HG03095 (cell line): ENCODE data around the gene LIF.

Source experiments
- ATAC-seq: cut with Tn5 transposase; IDR thresholded peaks from one replicate; pipeline ENCODE4 v1.9.1; 2021; ENCODE audit warnings: moderate library complexity; ENCODE audit not compliant: unreplicated experiment

LIF gene

DNA sequence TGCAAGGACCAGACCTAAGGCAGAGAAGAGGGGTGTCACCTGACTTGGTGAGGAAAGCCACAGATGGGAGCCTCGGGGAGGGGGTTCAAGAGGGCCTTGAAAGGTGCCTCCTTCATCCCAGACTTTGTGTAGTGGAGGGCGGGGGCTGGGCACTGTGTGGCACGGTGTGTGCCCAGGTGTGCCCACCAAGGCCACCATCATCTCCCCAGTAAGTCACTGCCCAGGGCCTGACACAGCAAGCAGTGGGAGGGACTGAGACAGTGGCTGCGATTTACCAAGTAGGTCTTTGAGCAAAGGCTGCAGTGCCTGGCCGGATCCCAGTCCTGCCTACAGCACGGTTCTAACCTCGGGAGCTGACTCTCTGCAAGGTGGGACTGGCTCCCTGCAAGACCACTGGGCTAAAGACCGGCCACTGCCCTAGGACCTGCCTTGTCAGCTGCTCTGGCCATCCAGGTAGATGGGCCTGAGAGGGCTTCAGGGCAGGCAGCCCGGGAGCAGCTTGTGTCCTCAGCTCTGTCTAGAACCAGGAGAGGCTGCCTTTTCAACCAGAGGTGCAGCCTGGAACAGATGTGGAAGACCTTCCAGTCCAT is 18.7 kb upstream of the LIF start:
- ATAC-seq: no peak

DNA sequence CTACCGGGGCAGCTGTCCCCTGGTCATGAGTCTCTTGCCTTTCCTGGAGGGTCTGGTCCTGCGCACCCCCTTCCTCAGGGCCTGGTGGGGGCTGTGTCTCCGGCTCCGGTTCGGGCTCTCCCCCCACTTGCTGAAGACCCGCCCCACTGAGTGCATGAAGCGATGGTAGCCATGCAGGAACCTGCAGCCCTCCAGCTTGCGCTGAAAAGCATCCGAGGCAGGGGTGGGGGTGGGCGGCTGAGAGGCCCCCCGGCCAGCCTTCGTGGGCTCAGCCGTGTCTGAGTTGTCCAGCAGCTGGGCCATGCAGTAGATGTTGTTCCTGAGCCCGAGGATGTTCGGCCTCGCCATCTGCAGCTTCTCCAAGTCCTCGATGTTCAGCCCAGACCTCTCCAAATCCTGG is 17.3 kb upstream of the LIF start:
- no peak for ATAC-seq

- ATAC-seq: no peak
These were observed 16.6 kb upstream of the LIF start for GRCh38 chr22:30262917-30263741.

DNA sequence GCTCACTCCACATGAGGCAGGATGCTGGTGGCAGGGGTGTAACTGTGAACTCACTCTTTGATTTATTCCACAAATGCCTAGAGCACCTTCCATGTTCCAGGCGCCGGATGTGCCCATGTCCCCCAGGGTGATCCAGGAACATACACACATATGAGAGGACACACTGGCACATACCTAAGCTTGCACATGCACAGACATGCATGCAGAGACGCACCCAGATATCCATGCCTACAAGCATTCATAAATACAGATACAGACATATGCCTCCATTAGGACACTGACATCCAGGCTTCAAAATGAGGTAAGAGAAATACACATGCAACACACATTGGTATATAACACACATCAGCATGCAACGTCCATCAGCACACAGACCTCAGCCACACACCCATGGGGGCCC is 15.6 kb upstream of the LIF start:
- ATAC-seq: no peak

- ATAC-seq: no peak
These were observed 14.6 kb upstream of the LIF start for GRCh38 chr22:30261134-30261533.

DNA sequence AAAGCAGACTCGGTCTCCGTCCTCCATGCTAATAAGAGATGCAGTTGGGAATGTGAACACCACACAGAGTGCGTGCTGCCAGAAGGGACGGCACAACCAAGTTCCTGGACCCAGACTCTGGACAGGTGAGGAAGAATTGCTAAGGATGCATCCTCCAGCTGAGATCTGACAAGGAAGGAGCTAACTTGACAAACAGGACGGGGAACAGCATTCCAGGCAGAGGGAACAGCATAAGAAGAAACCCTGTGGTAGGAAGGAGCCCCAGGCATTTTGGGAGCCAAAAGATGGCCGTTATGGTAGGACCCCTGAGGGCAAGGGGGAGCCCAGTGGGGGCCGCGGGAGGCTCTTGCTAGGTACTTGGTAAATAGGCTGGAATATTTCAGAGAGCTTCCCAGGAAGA is 14.1 kb upstream of the LIF start:
- ATAC-seq: no peak

GRCh38 chr22:30260276-30260675 is 13.7 kb upstream of the LIF start:
- ATAC-seq: no peak

DNA sequence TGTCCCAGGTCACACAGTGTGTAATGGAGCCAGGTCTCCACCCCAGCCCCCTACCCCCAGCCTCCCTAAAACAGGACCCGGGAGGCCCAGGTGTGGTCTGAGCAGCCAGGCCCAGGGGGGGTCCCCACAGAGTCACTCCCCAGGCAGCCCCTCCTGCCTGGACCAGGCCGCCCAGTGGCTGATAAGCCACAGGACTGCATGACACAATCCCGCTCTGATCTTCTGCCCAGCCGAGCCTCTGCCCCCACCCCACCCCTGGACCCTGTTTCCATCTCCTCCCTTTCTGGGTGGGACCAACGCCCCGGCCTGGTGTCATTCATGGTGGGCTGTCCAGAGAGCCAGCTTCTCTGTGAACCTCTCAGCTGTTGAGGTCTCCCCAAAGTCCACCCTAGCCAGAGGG is 7.8 kb upstream of the LIF start:
- no peak for ATAC-seq

DNA sequence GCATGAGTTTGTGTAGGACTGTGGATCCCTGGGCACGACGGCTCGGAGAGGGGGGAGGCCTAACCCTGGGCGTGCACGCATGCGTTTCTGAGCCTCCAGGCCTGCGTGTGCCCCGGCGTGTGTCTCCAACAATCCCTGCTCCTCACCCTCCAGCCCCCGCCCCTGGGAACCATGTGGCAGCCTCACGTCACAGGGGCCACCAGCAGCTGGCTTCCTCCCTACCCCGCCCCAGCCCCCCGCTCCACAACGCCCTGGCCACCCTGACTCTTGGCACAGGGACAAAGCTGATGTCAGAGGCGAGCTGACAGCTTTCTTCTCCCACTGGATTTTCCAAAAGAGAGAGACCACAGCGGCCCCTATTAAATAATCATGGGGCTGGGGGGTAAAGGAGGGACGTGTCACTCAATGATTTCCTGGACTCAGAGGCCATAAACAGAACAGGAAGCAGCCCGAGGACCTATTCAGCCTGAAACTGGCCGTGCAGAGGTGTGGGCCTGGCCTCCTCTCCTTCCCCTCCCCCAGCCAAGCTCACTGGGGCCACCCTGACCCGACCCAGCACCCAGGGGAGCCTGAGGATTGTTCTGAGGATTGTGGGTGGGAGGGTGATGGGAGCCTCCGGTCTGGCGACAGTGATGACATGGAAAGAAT is 6.8 kb upstream of the LIF start:
- no peak for ATAC-seq

DNA sequence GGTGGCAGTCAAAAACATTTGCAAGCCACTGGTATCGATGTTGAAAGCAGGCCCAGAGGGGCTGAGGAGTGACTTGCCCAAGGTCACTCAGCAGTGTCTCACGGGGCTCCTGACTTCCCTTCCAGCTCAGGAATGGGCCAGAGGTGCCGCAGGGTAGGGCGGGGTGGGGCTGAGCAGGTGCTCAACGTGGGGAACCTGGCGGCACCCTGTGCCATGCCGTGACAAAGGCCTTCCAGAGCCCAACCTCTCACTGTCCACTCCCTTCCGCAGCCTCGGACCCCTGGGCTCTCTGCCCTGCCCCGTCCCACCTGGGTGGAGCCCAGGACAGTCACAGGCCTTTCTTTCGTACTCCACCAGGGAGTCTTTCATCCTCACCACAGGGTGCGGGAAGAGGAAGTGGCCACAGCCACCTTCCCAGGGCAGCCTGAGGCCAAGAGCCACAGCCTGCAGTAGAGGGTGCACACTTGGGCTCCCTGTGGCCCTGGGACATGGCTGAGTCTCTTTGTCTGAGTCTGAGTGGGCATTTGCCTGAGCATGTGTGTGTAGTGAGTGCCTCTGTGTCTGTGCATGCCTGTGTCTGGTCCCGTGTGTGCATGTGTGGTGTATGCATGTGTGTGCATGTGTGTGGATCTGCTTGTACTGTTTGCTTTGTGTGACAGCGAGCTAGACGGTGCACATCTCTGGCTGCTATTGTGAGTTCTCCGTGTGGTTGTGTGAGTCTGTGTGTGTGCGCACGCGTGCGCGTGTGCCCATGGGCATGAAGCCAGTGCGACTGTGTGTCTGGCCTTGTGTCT is 6.0 kb upstream of the LIF start:
- ATAC-seq: no peak

GRCh38 chr22:30251711-30252110 is 5.2 kb upstream of the LIF start:
- ATAC-seq: no peak

DNA sequence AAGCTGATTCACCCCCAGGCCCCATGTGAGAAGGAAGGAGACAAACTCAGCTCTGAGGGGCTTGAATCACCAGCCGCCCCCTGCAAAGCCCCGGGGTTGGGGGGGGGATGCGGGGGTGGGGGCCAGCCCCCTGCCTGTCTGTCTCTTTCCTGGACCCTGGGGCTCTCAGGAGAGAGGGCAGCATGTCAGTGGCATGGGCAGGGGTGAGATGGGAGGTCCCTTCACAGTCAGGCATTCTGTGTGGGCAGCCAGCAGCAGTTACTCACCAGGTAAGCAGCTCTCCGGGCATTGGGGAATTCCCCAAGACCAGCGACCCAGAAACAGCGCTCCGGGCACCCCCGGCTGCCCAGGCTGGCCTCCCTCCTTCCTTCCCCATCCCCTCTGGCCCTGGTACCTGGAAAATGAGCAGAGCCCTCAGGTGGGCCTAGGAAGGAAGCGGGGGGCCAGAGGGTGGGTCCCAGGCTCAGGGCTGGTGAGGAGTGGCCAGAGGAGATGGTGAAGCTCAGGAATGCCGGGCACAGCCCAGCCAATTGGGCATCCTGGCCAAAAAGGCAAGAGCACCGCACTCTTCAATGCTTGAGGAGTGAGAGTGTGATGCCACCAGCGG is 4.2 kb upstream of the LIF start:
- no peak for ATAC-seq

DNA sequence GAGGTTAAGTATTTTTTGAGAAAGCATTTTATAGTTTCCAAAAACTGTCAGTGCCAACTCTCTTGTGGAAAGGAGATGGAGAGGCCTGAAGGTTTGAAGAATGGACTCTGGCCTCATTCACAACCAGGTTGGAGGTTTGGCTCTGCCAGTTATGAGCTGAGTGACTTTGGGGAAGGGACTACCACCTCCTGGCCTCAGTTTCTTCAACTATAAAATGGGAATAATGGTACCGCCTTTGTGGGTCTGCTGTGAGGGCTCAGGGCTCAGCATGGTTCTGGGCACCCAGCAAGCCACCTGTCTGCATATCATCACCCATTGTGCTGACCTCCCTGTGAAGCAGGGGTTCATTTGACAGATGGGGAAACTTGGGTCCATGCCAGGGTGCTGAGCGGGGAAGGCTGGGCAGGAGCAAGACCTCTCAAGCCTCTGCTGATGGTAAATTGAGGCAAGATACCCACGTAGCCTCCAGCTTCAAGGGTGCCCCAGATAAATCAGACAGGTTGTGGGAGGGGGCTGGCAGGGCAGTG is 3.5 kb upstream of the LIF start:
- no peak for ATAC-seq

GRCh38 chr22:30249049-30250038 is 2.8 kb upstream of the LIF start:
- no peak for ATAC-seq

GRCh38 chr22:30248484-30248883 is 1.9 kb upstream of the LIF start:
- no peak for ATAC-seq

DNA sequence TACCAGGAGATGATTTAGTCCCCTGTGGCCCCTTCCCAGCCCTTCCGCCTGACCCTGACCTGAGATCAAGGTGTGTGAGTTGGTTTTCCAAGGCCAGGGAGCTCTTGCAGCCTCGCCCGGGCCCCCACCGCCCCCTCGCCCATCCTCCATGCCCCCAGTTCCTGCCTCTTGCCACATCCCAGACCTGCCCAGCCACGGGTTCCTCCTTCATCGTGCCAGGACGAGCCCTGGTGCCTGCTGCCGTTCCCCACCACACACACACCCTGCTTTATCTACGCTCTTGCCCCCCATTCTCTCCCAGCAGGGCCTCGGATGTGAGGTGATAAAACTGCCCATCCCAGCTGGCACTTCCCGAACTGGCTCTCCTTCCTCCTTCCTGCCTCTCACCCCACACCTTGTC is 1.4 kb upstream of the LIF start:
- ATAC-seq: no peak

GRCh38 chr22:30247561-30247960 is 1.0 kb upstream of the LIF start:
- ATAC-seq: no peak

- ATAC-seq: no peak
These were observed 336 bp upstream of the LIF start for GRCh38 chr22:30246814-30247376.
